Raji (cell line): ENCODE measurements around the gene AHR.

ENCODE experiments used
- POLR2A ChIP-seq: IDR thresholded peaks from 2 replicates; pipeline ENCODE4 v1.6.1; 2011; ENCODE audit warnings: low read depth, low read length, control low read depth; ENCODE audit not compliant: insufficient read depth

The AHR gene

DNA sequence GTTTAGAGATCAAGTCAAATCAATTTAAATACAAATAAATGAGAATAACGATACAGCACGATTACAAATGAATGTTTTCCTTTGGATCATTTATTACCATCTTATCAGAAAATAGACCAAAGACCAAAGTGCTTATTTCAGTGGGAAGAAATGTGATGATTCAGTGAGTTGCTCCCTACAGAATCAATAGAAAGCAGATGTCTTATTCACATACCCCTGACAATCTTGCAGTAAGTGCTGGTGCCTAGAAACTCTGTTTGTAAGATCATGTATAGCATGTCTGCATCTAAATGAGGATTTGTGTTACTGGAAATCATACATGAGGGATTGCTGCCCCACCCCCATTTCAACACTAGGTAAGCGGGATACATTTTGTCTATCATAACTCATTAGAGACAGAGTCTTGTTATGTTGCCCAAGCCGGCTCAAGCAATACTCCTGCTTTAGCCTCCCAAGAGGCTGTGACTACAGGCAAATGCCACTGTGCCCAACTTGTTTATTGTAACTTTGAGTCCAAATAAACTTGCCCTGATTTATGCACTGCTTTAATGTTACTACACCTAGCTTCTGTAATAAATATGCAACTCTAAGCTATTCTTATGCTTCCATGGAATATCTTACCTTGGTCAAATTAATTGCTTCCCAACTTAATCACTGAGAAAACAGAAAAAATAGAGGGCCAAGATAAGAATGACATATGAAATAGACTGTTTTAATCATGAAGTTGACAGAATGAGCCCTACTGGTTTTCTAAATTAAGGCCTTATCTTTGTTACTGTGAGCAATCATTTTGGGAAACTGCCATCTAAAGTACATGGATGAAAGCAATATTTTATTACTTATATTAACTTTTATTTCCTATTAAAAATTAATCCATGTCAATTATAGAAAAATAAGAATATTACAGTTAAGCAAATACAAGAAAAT, 82.5 kb downstream of the AHR start:
- TF ChIP-seq POLR2A = no peak

DNA sequence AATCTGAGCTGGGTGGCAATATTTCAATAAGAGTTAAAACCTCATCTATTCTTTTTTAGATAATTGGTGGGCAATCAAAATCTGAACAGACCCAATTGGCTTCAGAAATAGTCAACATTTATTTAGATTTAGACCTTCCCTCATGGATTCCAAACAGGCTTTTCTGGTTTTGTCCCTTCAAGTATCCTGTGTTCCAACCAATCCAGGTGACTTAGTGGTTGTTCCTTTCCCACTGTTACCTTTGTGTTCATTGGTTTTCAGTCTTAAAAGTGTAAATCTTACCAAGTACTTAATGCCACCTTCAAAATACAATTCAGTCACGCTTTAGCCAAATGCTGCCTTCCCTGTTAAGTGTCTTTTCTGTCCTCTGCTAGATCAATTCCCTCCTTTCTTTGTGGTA, 85.9 kb downstream of the AHR start:
- no peak for TF ChIP-seq POLR2A

DNA sequence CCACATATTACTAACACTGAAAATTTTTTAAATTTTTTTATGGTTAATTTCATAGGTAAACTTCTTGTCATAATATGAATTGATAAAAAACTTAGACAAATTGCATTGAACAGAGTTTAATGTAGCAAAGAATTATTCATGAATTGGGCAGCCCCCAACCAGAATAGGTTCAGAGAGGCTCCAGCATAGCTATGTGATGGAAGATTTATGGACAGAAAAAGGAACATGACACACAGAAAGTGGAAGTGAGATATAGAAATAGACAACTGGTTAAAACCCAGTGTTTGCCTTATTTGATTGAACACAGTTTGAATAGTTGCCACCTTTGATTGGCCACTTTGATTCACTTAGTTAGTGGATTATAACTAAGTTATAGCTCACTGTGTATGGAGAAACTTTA, 87.2 kb downstream of the AHR start:
- TF ChIP-seq POLR2A = no peak

DNA sequence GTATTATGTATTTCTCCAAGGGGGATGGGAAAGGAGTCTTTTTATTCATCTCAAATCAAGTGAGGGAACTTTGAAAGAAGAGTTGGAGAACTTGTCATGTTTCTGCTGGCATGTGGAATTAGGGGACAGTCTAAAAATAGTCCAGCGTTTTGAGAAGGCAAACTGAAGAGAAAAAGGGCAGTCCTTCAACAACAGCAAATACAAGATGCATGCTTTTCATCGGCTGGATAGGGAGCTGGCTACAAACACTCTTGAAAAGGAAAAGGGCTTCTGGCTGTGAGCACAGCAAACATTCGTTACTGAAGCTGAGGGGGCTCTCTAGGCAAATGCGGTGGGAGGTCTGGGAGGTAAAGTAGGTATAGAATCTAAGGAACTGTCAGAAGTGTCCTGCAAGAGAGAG, 91.9 kb downstream of the AHR start:
- TF ChIP-seq POLR2A = no peak

DNA sequence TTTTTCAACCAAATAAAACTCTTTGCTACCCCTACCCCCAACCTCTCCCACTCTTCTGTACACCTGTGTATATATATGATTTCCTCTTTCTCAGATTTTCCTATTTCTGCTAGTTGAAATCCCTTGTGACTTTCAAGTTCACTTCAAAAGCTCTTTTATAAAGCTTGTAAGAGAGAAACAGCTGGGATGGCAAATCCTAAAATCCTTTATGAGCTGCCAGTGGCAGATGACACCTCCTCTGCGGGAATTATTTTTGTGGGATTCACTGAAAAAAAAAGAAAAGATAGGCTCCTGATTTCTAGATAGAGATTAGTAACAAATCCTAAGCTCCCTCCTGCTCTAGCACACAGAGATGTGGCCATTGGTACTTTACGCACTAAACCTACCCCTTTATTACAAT, 92.9 kb downstream of the AHR start:
- no peak for TF ChIP-seq POLR2A

DNA sequence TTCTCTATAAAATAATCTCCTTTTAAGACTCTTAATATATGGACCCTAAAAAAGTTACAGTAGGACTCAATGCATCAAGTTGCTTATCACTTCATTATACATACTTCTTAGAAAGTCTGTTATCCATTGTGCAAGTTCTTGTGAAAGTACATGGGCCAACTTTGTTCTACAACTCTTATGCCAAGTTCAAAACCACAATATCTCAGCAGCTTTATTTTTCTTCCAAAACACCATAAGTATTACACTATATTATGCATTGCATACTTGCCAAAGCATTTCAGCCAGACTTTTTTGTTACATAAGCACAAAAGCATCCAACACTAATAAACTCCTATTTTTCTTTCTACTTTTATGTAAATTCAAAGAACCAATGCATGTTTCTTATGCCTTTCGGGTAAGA, 94.4 kb downstream of the AHR start:
- TF ChIP-seq POLR2A = no peak
